ENCODE results near the gene LBP.
"Not testable (repeated sequence)": the region's sequence is repeated elsewhere in the genome, so short reads cannot be mapped to it uniquely, and the experiment has no call there.

LBP gene

DNA sequence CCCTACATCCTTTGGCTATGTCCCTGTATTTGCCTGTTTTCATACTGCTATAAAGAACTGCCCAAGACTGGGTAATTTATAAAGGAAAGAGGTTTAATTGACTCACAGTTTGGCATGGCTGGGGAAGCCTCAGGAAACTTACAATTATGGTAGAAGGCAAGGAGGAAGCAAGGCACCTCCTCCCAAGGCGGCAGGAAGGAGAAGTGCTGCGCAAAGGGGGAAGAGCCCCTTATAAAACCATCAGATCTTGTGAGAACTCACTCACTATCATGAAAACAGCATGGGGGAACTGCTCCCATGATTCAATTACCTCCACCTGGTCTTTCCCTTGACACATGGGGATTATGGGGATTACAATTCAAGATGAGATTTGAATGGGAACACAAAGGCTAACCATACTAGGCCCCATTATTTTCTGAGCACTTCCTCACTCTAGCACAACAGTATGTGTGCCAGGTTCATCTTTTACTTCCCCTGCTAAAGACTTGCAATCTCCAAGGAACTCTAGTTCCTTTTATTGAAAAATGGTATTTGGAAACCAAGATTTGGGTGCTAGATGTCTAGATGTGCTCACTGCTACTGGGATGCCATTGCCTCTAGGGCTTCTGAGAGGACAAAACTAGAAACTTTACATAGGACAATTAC, 49.6 kb downstream of the LBP start:
- not testable (repeated sequence) for DNase-seq (ENCODE audit: low read depth)

DNA sequence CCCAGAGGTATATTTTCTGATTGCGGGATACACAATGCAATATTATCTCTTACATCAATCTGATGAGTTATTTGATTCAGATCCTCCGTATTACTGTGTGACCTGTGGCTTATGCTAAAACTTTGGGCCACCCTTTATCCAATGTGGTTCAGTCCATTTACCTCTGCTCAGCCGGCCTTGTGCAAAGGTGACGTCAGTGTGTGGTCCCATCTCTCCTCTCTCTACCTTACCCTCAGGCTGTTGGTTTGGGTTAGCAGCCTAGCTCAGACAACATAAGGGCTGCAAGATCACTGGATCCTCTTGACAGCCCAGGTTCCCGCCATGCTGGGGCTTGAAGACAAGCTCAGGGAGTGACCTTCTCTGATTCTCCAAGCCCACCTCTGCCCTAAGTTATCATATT, 55.8 kb downstream of the LBP start:
- no peak for DNase-seq (ENCODE audit: low read depth)

DNA sequence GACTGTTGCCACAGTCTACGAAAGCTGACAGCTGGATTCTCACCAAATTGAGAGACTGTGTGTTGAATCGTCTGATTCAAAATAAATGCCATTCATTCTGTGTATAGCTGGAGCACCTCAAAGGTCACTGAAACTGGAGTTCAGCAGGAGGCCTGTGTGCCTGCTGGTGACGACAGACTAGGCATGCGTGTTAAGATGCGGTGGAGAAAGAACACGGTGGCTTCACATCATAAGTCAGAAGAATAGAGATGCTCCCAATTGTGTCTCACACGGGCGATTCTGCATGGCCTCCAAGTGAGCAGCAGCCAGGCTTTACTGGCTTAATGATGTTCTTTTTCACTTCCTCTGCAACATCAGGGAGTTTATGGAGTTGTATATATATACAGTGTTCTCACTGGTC, 56.5 kb downstream of the LBP start:
- no peak for DNase-seq (ENCODE audit: low read depth)

DNA sequence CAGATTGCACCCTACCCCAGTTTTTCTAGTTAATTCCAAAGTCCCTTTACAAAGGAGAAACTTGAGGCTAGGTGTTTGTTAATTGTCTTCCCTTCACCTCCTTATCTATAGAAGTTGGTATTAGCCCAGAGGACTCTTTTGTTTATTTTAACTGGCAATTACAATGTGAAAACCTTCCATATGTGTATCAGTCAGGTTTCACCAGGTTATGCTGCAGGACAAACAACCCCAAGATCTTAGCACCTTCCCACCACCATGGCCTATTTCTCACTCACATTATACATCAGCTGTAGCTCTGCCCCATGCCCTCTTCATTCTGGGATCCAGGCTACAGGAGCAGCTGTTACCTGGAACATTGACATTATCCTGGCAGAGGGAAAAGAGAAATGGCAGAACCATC, 57.7 kb downstream of the LBP start:
- DNase-seq (ENCODE audit: low read depth), result no peak

DNA sequence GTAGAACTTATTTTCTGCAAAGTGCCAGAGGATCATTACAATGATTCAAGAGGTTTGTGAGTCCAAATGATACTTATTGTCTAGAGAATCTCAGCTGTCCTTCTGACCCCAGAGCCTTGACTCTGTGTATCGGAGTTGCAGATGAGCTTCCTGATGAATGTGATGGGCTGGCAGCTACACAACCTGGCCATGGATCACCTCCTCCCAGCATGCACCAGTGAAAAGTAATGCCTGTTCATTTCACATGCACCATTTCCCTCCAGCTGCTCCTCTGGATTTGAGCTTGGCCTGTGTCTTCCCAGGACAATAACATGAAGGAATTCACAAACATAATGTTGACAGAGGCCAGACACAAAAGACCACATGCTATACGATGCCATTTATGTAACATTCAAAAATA, 58.9 kb downstream of the LBP start:
- no peak for DNase-seq (ENCODE audit: low read depth)

DNA sequence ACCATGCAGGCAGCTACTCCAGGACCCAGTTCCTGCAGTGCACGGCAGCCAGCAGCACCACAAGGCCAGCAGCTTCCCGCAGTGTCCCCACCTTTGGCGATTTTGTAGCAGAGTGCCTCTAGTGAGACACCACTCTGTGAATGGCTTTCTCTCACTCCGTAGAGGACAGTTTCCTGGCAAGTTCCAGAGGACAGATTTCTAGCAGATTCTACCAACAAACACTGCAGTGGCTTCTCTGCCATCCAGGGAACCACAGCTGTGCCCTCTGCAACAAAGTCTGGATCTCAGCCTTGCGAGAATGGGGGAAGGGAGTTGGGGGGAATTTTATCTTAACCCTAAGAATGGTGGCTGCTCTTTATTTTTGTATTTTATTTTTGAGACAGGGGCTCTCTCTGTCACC, 60.2 kb downstream of the LBP start:
- no peak for DNase-seq (ENCODE audit: low read depth)

DNA sequence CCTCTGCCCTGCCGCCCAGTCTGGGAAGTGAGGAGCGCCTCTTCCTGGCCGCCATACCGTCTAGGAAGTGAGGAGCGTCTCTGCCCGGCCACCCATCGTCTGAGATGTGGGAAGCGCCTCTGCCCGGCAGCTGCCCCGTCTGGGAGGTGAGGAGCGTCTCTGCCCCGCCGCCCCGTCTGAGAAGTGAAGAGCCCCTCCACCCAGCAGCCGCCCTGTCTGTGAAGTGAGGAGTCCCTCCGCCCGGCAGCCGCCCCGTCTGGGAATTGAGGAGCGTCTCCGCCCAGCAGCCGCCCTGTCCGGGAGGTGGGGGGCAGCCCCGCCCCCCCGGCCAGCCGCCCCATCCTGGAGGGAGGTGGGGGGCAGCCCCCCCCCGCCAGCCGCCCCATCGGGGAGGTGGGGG, 61.0 kb downstream of the LBP start:
- DNase-seq (ENCODE audit: low read depth), result no peak

DNA sequence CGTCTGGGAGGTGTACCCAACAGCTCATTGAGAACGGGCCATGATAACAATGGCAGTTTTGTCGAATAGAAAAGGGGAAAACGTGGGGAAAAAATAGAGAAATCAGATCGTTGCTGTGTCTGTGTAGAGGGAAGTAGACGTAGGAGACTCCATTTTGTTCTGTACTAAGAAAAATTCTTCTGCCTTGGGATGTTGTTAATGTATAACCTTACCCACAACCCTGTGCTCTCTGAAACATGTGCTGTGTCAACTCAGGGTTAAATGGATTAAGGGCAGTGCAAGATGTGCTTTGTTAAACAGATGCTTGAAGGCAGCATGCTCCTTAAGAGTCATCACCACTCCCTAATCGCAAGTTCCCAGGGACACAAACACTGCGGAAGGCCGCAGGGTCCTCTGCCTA, 61.5 kb downstream of the LBP start:
- DNase-seq (ENCODE audit: low read depth), result not testable (repeated sequence)

DNA sequence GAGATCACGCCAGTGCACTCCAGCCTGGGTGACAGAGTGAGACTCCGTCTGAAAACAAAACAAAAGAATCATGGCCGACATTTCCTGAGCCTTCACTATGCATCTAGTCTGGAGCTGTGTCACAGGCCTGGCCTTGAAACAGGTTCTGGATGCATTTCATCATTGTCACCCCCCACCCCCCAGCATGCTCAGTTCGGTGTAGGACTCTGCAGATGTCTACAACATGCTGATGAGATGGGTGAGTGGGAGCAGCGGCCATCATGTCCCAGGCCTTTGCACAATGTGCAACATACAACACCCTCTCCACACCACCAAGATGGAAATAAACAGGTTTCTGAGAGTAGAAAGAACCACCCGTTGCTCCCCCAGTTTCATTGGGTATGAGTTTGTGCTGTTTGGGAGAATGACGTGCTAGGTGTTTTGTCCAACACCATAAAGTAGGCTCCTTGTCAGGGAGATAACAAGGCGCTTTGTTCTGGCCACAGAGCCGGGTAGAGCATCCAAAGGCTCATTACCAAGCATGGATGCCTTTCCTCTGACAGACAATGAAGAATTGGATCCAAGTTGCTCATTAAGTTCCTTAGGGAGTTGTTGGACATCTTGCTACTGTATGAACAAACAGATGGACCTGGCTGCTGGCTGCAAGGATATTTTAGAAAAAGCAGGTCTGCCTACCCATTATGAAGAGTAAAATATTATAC, 66.7 kb downstream of the LBP start:
- DNase-seq (ENCODE audit: low read depth), result no peak

DNA sequence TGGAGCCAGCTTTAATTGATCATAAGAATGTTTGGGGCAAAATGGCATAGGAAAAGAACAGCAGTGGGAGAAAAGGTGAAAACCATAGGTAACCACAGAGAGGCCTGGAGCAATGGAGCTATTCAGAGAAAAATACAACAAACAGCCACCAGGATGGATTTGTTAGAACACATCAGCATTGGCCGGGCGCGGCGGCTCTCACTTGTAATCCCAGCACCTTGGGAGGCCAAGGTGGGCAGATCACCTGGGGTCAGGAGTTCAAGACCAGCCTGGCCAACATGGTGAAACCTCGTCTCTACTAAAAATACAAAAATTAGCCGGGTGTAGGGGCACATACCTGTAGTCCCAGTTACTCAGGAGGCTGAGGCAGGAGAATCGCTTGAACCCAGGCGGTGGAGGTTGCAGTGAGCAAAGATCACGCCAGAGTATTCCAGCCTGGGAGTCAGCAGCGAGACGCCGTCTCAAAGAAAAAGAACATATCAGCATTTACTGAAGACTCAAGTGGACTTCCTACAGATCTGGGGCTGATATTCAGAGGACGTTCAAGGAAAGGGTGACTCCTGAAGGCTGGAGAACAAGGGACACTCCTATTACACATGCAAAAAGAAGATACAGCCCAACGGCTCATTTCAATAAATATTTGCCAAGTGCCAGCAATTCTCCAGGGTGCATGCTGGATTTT, 68.6 kb downstream of the LBP start:
- no peak for DNase-seq (ENCODE audit: low read depth)

DNA sequence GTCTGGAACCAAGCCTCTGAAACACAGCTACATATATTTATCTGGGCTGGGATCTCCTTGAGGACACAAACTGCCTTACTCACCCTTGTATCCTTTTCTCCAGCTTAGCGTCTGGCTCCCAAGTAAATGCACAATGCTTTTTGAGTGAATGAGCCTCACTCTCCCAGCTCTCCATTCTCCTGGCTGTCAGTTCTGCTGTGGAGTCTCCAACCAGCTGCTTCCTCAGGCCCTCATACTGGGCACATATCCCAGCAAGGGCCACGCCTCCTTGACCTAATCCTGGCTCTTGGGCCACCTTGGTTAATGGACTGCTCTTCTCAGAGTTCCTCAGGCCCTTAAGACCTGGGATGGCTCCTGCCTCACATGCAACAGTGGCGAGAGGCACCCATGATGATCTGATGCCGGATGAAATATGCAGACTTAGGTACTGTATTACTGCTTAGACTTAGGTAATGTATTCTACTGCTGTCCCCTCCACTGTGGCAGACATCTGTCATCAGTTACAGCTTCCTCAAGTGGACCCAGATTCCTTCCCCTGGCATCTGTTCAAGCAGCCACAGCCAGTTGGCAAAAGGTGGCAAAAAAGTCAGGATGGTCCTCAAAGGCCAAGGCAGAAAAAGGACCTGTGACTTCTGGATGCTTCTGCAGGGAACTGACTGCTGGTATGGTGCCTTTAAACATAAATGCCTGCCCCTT, 72.4 kb downstream of the LBP start:
- peak; percentile 59 for DNase-seq (ENCODE audit: low read depth)

DNA sequence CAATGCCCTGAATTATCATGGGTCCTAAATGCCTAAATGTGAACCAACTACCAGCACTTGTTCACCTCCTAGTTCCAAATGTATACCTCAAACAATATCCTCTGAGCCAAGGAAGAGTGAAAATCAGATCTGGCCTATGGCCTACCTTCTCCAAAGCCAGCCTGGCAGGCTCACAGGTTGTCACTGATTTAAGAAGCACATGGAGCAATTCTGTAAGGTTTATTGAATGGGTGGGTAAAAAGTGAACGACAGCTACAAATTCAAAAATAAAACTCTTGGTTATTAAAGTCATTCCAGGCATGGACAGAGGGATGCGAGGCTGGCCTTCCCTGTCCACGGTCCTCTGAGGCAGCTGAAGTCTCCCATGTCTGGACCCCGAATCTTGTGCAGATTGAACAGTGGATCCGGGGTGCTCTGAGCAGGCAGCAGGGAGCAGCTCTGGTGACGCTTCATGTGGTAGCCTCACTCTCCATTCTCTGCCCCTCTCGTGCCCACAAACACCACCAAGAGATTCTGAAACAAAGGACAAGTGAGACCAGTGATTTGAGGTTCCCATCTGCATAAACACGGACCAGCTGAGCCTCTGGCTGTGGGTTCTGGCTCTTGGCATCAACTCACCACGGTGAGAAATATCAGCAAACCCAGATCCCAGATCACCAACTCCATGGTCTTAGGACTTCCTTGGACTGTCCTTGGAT, 74.3 kb downstream of the LBP start:
- no peak for DNase-seq (ENCODE audit: low read depth)

DNA sequence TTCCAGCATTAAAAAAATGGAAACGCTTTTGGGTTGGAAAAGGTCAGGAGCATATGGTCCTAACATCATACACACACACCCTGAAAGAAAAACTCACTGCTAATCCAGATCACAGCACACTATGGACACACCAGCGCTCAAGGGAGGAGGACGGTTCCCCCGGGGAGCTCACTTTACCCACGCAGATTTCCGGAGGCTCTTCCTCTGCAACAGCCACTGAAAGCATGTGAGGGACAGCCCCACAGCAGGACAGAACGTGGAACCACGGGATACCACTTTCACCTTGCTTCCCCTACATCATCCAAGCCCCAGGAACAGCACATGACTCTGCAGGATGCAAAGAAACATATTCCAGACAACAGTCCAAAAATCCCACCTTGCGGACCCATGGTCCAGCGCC, 75.6 kb downstream of the LBP start:
- no peak for DNase-seq (ENCODE audit: low read depth)

DNA sequence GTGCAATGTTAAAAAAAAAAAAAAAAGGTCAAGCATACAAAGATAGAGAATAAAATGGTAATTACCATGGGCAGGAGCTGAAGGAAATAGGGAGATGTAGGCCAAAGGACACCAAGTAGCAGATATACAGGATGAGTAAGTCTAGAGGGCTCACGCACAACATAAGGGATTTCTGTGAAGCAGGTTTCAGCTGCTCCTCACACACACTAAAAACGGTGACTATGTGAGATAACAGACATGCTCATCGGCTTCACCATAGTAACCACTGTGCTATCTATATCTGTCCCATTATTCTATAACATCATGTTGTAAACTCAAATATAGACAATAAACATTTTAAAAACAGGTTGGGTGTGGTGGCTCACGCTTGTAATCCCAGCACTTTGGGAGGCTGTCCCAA, 77.3 kb downstream of the LBP start:
- DNase-seq (ENCODE audit: low read depth), result peak; percentile 16

DNA sequence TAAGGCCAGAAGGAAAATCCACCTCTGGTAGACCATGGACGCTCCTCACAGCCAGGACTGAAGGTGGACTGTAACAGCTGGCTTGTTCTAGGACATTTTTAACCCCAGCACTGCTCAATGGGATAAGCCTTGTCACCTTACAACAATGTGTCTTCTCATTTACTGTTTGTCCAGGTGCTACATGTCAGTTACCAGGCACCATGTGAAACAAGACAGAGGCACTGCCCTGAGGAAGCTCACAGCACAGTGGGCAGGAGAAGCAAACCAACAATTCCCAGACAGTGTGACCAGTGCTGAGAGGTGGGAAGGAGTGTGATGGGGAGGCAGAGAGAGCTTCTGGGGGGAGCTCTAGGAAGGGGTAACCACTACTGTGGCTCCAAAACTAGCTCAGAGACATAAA, 78.1 kb downstream of the LBP start:
- no peak for DNase-seq (ENCODE audit: low read depth)

DNA sequence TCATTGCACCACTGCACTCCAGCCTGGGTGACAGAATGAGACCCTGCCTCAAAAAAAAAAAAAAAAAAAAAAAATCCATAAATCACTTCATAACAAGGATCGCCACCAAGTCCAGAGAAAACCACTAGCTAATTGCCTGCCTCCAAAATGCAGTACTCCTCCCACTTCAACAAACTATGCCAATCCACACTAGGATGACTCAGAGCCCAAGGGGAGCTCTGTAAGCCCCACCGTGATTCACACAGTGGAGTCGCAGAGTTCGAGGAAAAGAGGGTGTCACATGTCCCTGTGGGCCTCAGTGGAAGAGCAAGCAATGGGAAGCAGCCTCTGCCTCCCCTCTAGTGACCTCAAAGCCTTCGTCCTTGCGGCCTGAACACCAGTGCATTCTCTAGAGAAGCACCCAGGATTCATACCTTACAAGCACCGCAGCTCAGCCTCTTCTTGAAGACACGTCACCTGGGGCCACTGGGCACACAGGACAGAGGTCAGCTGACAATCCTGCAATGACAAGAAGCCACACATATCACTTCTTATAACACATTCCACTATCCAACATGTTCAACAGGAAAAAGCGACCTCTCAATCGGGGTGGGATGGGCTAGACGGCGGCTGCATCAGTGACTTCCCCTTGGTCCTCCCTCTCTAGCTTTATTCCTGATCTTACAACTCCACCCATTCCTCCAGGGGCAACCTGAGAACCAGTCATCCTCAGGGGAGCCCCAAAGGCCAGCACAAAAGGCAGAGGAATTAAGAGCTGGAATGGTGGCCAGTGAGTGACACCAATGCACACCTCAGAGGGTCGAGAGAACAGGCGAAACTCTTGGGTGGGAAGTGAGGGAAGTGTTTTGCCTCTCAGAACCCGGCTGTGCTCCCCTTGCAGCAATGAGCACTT, 80.0 kb downstream of the LBP start:
- DNase-seq (ENCODE audit: low read depth), result peak; percentile 94

Measured in amniotic epithelial cell (primary cell).